Measurements from ENCODE around the gene CTIF.

- TF ChIP-seq POLR2A (IDR thresholded peaks at IDR 0.05; ENCODE audit: low read depth, low read length) (no peak), TAF1 (IDR thresholded peaks at IDR 0.05; ENCODE audit: low read depth, low read length) (no peak), POLR2AphosphoS5 (IDR thresholded peaks at IDR 0.05; ENCODE audit: low read depth, low read length) (no peak), POU2F2 (IDR thresholded peaks at IDR 0.05; ENCODE audit: low read depth, low read length) (no peak), PAX5 (IDR thresholded peaks at IDR 0.05; ENCODE audit: insufficient read depth, low read length, severe bottlenecking) (no peak), SPI1 (IDR thresholded peaks at IDR 0.05; ENCODE audit: low read depth, low read length) (no peak)
Measured at GRCh38 chr18:48624856-48625255, 86.0 kb downstream of the CTIF start.

Data from GM12891 (cell line).